Liver (tissue), 9 donors: ENCODE results near the gene TSPAN5. TPM values are rescaled to one million over a fixed set of nuclear protein-coding genes. Genes with fewer than 3 reads are reported as not detected.

Experiments
- DNase-seq: peaks from one replicate; pipeline ENCODE4 v3.0.0-alpha.2; 2017; ENCODE audit warnings: low spot score
- H3K27ac ChIP-seq, 2 donors: one replicate each; pipeline ENCODE4 v1.7.0; 2013; ENCODE audit warnings: inconsistent platforms in 2 of 2, low read length in 2 of 2, control low read depth in 1 of 2, low read depth in 1 of 2, mild to moderate bottlenecking in 1 of 2
- H3K27me3 ChIP-seq, 4 donors: one replicate each; pipeline versions ENCODE4 v1.6.1 to v1.7.0; 2013; ENCODE audit warnings: low read length in 3 of 4, inconsistent platforms in 1 of 4, mild to moderate bottlenecking in 1 of 4, moderate library complexity in 1 of 4; ENCODE audit not compliant: control insufficient read depth in 4 of 4, insufficient read depth in 4 of 4
- H3K36me3 ChIP-seq, 4 donors: one replicate each; pipeline versions ENCODE4 v1.6.1 to v1.7.0; 2013; ENCODE audit warnings: low read length in 3 of 4, mild to moderate bottlenecking in 3 of 4, low read depth in 1 of 4, moderate library complexity in 1 of 4; ENCODE audit not compliant: control insufficient read depth in 4 of 4, insufficient read depth in 3 of 4
- H3K4me1 ChIP-seq, 4 donors: one replicate each; pipeline versions ENCODE4 v1.6.1 to v1.7.0; 2013; ENCODE audit warnings: low read length in 3 of 4, mild to moderate bottlenecking in 3 of 4, moderate library complexity in 1 of 4; ENCODE audit not compliant: control insufficient read depth in 4 of 4, insufficient read depth in 4 of 4
- H3K4me3 ChIP-seq, 3 donors: one replicate each; pipeline versions ENCODE4 v1.6.1 to v1.7.0; 2013; ENCODE audit warnings: low read length in 3 of 3, control low read depth in 1 of 3, low read depth in 1 of 3, mild to moderate bottlenecking in 1 of 3
- H3K9ac ChIP-seq, 2 donors: one replicate each; pipeline ENCODE4 v1.7.0; 2013; ENCODE audit warnings: low read length in 2 of 2, mild to moderate bottlenecking in 2 of 2, moderate library complexity in 2 of 2, control low read depth in 1 of 2, low read depth in 1 of 2
- H3K9me3 ChIP-seq, 4 donors: one replicate each; pipeline versions ENCODE4 v1.6.1 to v1.7.0; 2013; ENCODE audit warnings: low read length in 3 of 4; ENCODE audit not compliant: control insufficient read depth in 4 of 4
- ATF3 ChIP-seq: IDR thresholded peaks from 2 replicates; pipeline ENCODE4 v1.6.1; 2016; ENCODE audit warnings: antibody characterized with exemption
- CTCF ChIP-seq: fragments of 150-350 bp; IDR thresholded peaks from 2 replicates; pipeline ENCODE4 v1.5.1; 2017; ENCODE audit warnings: improper control_type of control experiment, low read depth, low read length; ENCODE audit not compliant: missing input control
- EGR1 ChIP-seq, 2 donors: IDR thresholded peaks; 2 replicates each; pipeline ENCODE4 v1.6.1; 2016 to 2018; ENCODE audit warnings: antibody characterized with exemption in 2 of 2, low read depth in 2 of 2
- FOXA1 ChIP-seq: IDR thresholded peaks from 2 replicates; pipeline ENCODE4 v1.6.1; 2016; ENCODE audit warnings: antibody characterized with exemption
- FOXA2 ChIP-seq: IDR thresholded peaks from 2 replicates; pipeline ENCODE4 v1.6.1; 2016; ENCODE audit warnings: antibody characterized with exemption
- GABPA ChIP-seq, 2 donors: IDR thresholded peaks in 1 of 2; conservative IDR thresholded peaks in 1 of 2; 2 replicates each; pipeline ENCODE4 v1.6.1; 2016; ENCODE audit warnings: antibody characterized with exemption in 2 of 2, mild to moderate bottlenecking in 1 of 2, moderate library complexity in 1 of 2
- HNF4A ChIP-seq, 2 donors: conservative IDR thresholded peaks; 2 replicates each; pipeline ENCODE4 v1.6.1; 2016; ENCODE audit warnings: antibody characterized with exemption in 2 of 2, mild to moderate bottlenecking in 2 of 2
- HNF4G ChIP-seq: IDR thresholded peaks from 2 replicates; pipeline ENCODE4 v1.6.1; 2016; ENCODE audit warnings: antibody characterized with exemption
- JUND ChIP-seq, 2 donors: IDR thresholded peaks; 2 replicates each; pipeline ENCODE4 v1.6.1; 2016; ENCODE audit warnings: antibody characterized with exemption in 2 of 2
- MAX ChIP-seq: IDR thresholded peaks from 2 replicates; pipeline ENCODE4 v1.6.1; 2016; ENCODE audit warnings: antibody characterized with exemption
- NR2F2 ChIP-seq: IDR thresholded peaks from 2 replicates; pipeline ENCODE4 v1.6.1; 2016; ENCODE audit warnings: antibody characterized with exemption
- RAD21 ChIP-seq, 2 donors: IDR thresholded peaks; 2 replicates each; pipeline ENCODE4 v1.6.1; 2016; ENCODE audit warnings: antibody characterized with exemption in 2 of 2, mild to moderate bottlenecking in 2 of 2
- REST ChIP-seq: IDR thresholded peaks from 2 replicates; pipeline ENCODE4 v1.6.1; 2016; ENCODE audit warnings: antibody characterized with exemption, mild to moderate bottlenecking
- RXRA ChIP-seq, 2 donors: IDR thresholded peaks; 2 replicates each; pipeline ENCODE4 v1.6.1; 2017 to 2018; ENCODE audit warnings: antibody characterized with exemption in 2 of 2, mild to moderate bottlenecking in 1 of 2
- SP1 ChIP-seq: IDR thresholded peaks from 2 replicates; pipeline ENCODE4 v1.6.1; 2018; ENCODE audit warnings: antibody characterized with exemption, mild to moderate bottlenecking
- TAF1 ChIP-seq: conservative IDR thresholded peaks from 2 replicates; pipeline ENCODE4 v1.6.1; 2016; ENCODE audit warnings: antibody characterized with exemption, mild to moderate bottlenecking
- YY1 ChIP-seq: IDR thresholded peaks from 2 replicates; pipeline ENCODE4 v1.6.1; 2016; ENCODE audit warnings: antibody characterized with exemption, mild to moderate bottlenecking
- ZBTB33 ChIP-seq: IDR thresholded peaks from 2 replicates; pipeline ENCODE4 v1.6.1; 2016; ENCODE audit warnings: antibody characterized with exemption
- WGBS: extraction: QIAGEN DNeasy Blood & Tissue Kit; methylation state at CpG from one replicate; pipeline ENCODE4 v1.1.7; 2013; 5-methylcytosine and 5-hydroxymethylcytosine counted together
- polyA plus RNA-seq, 2 donors: library from polyadenylated mRNA; stranded (reverse) in 1 of 2; unstranded in 1 of 2; fragments of 200-250 nt in 1 of 2; fragments of >200 nt in 1 of 2; fragmentation: Nextera tagmentation in 1 of 2; extraction: Ambion mirVana in 1 of 2; gene quantifications; one replicate each; pipeline versions ENCODE4 v1.2.1 to v1.2.3, GENCODE V29; 2013 to 2015
- total RNA-seq, 2 donors: library from RNA; depleted of rRNA; stranded (reverse); fragments of >200 nt; gene quantifications; one replicate each; pipeline ENCODE4 v1.2.3, GENCODE V29; 2014
- donor health status: healthy.
- donor health status: healthy.
- donor health status: healthy.
- donor health status: healthy.
- donor health status: healthy.

The TSPAN5 gene
- total and polyA plus RNA-seq, 4 donors: 0.36 to 54.0 (median 0.63) TPM

GRCh38 chr4:98518559-98519267 lies 139.7 kb downstream of the TSPAN5 start:
- H3K36me3 ChIP-seq: no peaks in the 10 kb centered on the region
- no peak for DNase-seq
- no peak for TF ChIP-seq YY1
- no peak for TF ChIP-seq SP1
- TF ChIP-seq NR2F2: no peak
- TF ChIP-seq ATF3: no peak
- TF ChIP-seq CTCF: no peak
- TF ChIP-seq RAD21 (IDR thresholded peaks at IDR 0.05): no peak
- no peak for TF ChIP-seq GABPA (IDR thresholded peaks at IDR 0.05 in 1 of 2, conservative IDR thresholded peaks at IDR 0.05 in 1 of 2)
- TF ChIP-seq RXRA (IDR thresholded peaks at IDR 0.05): no peak
- no peak for TF ChIP-seq EGR1 (IDR thresholded peaks at IDR 0.05; ENCODE audit: low read depth in 2 of 2)
- TF ChIP-seq FOXA2: no peak
- TF ChIP-seq REST: no peak
- TF ChIP-seq TAF1: no peak
- no peak for TF ChIP-seq HNF4G
- TF ChIP-seq JUND (IDR thresholded peaks at IDR 0.05): no peak
- no peak for TF ChIP-seq MAX
- no peak for TF ChIP-seq ZBTB33
- TF ChIP-seq FOXA1: no peak
- no peak for TF ChIP-seq HNF4A (conservative IDR thresholded peaks at IDR 0.05)
- H3K4me3 ChIP-seq: no peak overlapping the region
- peaks cover 0 to 6% (median 0%) of the 10 kb centered on the region in 4 donors for H3K9me3 ChIP-seq
- no peak overlapping the region for H3K9ac ChIP-seq
- WGBS: 90% methylated on average over 5 of the region's 5 CpGs
- H3K27ac ChIP-seq: no peak overlapping the region
- no peaks in the 10 kb centered on the region for H3K4me1 ChIP-seq
- H3K27me3 ChIP-seq: no peaks in the 10 kb centered on the region
